NCI-H1105 treated with DMSO at 0.1 percent for 48 hours (cell line): Measurements from ENCODE around the gene LRG1.

Experiments used
- DNase-seq: peaks from one replicate; lab custom pipeline; 2025; lab: John Stamatoyannopoulos, UW

The LRG1 gene

DNA sequence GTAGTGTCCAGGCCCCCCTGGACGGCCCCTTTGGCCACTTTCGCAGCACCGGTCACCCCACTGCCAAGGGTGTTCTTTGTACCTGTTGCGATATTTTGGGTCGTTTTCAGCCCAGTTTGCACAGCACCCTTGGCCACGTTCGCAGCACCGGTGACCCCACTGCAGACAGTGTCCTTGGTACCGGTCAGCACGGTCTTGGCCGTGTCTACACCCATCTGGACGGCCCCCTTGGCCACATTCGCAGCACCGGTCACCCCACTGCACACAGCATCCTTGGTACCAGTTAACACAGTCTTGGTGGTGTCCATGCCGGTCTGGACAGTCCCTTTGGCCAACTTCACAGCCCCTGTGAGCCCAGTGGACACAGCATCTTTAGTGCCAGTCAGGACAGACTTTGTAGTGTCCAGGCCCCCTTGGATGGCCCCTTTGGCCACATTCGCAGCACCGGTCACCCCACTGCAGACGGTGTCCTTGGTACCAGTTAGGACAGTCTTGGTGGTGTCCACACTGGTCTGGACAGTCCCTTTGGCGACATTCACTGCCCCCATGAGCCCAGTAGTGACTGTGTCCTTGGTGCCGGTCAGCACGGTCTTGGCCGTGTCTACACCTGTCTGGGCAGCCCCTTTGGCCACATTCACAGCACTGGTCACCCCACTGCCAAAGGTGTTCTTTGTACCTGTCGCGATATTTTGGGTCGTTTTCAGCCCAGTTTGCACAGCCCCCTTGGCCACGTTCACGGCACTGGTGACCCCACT is 28.4 kb downstream of the LRG1 start:
- no peak for DNase-seq

DNA sequence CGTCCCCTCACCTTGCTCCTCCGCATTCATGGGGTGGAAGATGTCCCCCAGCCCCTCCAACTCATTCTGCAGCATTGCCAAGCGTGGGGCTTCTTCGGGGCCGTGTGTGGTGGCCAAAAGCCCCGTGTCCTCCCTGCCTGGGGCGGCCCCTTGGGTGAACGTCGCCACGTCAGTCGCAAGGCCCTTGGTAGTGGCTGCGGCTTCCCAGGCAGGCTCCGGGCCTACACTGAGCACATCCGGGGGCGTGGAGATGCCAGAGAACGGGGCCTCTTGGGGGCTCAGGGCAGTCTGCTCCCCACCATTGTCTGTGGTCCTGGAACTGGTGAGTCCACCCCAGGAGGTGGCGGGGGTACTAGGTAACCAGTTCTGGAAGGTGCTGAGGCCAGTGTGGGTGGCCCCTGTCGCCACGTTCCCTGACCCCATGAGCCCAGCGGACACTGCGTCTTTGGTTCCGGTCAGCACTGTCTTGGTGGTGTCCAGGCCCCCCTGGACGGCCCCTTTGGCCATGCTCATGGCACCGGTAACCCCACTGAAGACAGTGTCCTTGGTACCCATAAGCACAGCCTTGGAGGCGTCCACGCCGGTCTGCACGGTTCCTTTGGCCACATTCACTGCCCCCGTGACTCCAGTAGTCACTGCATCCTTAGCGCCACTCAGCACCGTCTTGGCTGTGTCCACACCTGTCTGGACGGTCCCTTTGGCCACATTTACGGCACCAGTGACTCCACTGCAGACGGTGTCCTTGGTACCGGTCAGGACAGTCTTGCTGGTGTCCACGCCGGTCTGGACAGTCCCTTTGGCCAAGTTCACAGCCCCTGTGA is 29.2 kb downstream of the LRG1 start:
- DNase-seq = no peak

DNA sequence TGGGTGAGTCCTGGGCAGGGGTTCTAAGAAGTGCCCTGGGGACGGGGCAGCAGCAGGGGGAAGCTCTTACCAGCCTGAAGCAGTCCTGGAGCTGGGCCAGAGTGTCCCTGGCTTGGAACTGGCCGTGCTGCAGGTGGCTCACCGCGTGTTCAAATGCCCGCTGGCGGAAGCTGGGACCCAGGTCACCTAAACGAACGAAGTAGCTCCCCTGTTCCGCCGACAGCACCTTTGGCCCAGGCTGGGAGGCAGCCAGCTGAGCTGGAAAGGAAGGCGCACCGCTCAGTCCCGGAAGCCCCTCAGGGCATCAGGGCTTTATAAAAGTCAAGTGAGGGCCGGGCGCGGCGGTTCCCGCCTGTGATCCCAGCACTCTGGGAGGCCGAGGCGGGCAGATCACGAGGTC is 31.1 kb downstream of the LRG1 start:
- no peak for DNase-seq

DNA sequence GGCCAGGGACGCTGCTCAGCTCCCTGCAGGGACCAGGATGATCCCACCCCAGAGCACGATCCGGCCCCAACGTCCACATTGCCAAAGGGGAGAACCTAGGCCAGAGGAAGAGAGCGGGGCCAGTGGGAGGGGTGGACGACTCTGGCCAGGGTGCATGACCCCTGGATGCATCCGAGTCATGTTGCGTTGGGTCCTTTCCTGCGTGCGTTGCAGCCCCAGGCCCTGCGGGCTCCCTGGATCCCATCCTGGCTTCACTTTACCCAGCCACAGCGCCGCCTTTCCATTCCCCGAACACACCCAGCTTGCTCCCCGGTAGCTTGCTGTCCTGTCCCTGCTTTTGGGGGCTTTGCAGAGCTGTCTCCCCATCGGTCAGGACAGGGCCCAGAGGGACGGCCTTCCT is 32.0 kb downstream of the LRG1 start:
- no peak for DNase-seq

DNA sequence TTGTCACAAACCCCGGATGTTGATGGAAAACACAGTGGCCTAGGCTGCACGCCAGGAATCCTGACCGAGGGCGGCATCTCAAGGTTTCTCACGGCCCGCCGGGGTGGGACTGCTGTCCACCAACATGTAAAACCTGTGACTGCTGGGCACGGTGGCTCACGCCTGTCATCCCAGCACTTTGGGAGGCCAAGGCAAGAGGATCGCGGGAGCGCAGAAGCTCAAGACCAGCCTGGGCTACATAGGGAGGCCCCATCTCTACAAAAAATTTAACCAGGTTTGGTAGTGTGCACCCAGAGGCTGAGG is 32.7 kb downstream of the LRG1 start:
- no peak for DNase-seq

DNA sequence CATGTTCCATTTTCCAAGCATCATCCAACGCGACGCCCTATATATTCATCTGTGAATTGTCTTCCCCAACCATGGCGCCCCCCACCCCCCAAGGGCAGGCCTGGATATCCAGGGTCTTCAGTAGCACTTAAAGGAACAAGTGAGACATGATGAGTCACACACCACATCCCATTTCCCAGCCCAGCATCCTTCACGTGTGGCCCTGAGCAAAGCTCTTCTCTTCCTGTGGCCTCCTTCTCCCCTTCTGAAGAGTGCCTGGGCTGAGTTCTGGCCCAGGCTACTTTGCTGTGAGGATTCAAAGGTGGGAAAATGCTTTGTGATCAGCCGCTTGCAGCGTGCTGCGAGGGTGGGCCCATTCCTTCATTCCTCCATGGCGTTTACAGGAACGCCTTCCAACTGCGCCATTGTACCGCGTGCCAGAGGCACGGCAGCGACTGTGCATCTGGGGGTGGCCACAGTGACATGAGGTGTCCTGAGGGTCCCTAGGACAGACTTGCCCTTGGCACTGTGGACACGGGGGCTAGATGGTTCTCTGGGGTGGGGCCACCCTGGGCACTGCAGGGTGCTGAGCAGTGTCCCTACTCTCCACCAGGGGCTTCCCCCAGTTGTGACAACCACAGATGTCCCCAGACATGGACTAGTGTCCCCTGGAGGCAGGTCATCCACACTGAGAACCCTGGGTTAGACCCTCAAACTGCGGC is 33.2 kb downstream of the LRG1 start:
- no peak for DNase-seq

DNA sequence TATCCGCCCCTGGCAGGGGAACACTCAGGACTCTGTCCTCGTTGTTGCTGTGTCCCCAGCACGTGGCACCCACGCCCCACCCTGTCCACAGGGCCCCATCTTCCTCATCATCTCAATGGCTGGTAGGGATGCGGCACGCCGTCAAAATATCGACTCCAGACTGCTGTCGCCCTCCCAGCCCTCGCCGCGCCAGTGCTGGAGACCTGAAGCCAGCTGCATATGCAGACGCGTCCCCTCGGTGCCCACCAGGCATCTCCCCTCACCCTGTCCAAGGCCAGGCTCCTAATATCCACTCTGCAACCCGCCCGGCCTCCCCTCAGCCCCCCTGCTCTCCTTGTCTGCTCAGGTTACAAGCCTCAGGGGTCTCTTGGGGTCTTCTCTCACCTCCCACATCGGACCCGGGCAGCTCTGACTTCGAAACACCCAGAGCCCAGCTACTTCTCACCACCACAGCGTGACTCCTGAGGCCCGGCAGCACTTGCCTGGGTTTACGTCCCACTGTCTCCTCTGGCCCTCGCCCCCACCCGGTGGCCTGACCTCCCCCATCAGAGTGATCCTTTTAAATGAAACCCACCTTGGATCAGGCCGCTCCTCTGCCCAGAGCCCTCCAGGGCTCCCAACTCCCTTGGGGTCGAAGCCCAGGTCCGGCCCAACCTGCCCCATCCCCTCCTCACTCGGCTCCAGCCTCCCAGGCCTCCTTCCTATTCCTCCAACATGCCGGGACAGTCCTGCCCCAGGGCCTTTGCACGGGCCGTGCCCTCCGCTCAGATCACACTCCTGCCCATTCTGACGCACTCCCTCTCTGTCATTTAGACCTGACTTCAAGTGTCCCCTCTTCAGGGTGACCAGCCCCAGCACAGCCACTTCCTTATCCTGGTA is 34.0 kb downstream of the LRG1 start:
- DNase-seq = no peak

DNA sequence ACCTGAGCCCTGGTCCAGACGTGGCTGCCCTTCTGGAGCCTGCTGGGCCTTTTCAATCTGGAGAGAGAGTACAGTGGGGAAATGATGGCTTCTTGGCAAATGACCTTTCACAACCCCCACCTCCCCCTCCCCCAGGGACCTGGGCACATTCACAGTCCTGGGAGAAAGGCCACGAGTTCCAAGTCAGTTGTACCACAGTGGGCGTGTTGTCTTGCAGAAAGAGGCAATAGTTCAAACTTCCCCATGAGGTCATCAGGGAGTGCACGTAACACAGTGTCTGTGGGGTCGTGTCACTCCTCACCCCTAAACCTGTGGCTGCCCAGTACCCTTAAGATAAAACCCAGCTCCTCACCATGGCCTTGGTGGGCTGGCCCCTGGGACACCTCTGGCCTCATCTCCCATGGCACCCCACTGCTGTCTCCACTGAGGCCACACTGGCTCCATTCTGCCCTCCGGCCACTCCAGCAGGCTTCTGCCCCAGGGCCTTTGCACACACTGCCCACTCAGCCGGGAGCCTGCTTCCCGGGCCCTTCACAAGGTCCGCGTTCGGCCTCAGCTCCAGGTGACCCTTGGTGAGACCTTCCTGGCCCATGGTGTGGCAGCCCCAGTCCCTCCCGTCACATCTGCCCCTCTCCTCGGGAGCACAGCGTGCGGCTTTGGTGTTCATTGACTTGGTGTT is 34.8 kb downstream of the LRG1 start:
- no peak for DNase-seq

DNA sequence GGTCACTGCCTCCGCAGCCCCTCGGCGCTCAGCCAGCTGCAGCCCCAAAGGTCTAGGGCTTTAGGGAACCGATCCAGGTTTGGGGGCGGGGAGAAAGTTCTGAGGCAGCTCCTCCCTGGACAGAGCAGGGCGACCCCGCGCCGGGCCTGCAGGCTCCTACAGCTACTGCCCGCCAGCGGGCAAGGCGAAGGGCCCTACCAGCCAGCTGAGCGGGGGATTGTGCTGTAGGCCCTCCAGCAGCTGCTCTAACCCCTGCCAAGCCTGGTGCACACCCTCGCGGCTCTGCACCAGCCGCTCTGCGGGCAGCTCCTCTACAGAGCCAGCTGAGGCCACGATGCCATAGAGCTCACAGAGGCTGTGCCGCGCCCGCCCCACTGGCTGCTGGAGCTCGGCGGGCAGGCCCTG is 35.5 kb downstream of the LRG1 start:
- no peak for DNase-seq

DNA sequence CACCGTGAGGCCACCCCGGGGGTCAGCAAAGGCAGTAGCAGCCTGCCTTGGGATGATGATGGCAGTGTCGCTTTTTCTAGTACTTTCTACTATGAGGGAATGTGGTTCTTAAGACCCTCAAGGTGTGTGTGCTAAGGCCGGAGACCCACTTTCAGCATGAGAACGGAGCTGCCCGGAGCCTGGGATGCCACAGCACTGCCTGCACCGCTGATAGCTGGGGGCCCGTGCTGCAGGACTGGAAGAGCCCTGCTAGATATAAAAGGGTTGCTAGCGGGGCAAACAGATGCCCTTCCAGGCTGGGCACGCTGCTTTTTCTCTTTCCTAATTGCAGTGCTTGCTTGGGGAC is 36.0 kb downstream of the LRG1 start:
- no peak for DNase-seq

DNA sequence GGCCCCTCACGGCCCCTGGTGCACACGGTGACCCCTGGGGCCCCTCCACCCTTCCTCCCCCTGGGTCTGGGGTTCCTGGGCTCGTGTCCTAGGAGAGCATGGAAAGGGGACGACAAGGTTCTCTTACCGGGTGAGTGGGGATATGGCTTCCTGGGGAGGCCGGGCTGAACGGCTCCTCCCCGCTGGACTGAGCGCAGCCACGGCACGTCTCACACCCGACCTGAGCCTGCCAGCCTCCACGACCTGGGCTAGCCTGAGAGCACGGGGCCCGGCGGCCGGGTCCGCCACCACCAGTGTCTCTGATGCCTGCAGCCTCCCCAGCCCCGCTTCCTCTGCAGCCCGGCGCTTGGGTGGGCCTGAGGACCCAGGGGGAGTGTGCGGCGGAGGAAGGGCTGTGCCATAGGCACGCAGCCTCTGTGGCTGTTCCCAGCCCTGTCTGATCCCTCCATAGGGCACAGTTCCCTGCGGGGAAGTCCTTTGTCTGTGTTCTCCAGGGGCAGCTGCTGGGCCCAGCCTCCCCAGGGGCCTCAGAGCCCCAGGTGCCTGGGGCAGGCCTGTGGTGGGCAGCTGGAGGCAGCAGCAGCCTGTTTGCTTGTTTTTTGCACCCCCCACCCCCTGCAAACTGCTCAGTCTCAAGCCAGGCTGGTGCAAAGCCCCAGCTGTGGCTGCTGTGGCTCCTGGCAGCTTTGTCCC is 36.6 kb downstream of the LRG1 start:
- DNase-seq = no peak

DNA sequence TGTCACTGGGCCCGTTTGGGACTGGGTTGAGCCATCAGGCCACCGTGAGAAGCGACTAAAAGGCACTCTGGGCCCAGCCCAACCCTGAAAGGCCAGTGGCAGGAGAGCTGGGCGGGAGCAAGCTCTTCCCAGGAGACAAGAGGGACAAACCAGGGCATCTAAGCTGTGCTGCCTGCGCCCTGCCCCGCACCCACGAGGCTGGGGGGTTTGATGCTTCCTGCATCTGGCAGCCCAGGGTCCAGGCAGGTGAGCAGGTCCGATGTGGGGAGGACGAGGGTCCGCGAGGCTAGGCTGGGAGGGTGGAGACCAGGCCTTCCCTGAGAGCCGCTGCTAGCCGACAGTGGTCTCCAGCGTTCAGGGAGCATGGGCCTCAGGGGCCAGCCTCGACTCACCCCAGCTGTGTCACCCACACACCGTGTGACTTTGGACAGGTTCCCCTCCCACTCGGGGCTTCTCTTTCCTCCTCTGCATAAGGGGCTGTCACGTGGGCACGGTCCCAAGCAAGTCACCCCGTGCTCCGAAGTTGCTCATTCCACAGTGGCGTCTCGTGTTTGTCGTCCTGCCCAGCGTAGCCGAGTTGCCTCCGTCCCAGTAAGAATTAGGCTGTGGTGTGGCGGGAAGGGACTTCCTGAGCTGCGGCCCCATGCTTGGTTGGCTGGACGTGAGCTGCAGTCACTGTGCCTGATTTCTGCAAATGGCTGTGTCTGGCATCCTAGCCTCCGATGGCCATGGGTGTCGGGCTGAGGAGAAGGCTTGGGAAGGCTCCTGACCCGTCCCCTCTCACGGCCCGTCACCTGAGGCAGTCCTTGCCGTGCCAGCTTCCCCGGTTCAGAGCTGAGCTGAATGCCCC is 37.3 kb downstream of the LRG1 start:
- DNase-seq = no peak

DNA sequence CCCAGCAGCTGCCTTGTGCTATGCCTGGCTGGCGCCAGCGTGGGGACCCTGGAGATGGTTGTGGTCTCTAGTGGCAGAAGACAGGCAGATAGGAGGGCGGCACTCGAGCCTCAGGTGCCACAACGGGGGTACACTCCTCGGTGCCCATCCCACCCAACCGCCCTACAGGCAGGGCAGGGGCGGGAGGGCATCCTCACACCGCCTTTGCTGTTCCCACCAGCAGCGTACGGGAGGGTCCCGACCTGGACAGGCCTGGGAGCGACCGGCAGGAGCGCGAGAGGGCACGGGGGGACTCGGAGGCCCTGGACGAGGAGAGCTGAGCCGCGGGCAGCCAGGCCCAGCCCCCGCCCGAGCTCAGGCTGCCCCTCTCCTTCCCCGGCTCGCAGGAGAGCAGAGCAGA is 38.1 kb downstream of the LRG1 start:
- no peak for DNase-seq

DNA sequence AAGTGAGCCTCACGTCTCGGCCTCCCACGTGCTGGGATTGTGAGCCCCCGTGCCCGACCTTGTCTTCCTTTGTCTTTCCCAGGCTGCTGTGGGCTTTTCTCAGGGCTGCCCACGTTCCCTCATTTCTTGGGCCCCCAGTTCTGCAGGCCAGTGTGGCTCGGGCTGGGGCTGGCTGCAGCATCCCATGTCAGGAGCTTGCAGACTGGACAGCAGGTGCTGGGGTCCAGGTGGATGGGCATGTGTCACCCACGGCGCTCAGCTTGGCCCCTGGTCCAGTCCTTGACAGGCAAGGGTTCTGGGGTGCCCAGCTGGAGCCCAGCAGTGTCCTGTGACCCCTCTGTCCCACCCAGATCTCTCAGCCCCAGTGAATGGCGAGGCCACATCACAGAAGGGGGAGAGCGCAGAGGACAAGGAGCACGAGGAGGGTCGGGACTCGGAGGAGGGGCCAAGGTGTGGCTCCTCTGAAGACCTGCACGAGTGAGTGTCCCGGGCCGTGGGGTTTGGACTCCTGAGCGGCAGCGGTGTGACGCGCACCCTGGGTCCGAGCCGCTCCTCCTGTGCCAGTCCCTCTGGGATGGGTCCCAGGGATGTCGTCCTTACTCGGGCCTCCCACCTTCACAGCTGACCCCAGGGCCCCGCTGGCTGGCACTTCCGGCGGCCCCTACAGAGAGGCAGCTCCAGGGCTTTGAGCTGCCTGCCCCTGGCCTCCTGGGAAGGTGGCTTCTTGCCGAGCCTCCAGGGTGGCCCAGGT is 38.8 kb downstream of the LRG1 start:
- no peak for DNase-seq

DNA sequence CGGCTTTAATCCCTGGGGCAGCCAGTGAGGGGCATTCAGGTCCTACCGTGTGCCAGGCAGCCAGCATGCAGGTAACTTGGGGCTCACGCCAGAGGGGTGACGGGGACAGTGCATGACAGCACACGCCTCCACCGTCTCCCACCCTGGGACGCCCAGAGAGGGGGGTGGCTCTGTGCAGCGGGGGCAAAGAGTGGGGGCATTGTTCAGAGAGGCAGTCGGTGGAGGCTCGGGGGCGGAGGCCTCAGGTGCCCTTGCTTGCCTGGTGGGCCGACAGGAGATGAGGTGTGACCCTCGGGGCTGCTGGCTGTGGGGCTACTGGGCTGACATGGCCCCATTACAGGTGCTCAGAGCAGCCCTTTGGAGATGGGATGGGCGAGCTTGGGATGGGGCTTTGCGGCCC is 40.0 kb downstream of the LRG1 start:
- DNase-seq = no peak

DNA sequence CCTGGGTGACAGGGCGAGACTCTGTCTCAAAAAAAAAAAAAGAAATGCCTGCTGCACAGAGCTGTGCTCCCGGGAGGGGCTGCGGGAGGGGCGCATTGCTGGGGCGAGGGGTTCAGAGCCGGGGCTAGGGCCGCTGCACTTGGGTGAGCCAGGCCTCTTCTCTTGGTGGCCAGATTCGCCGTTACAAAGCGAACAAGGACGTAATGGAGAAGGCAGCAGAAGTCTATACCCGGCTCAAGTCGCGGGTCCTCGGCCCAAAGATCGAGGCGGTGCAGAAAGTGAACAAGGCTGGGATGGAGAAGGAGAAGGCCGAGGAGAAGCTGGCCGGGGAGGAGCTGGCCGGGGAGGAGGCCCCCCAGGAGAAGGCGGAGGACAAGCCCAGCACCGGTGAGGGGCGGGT is 40.5 kb downstream of the LRG1 start:
- no peak for DNase-seq

DNA sequence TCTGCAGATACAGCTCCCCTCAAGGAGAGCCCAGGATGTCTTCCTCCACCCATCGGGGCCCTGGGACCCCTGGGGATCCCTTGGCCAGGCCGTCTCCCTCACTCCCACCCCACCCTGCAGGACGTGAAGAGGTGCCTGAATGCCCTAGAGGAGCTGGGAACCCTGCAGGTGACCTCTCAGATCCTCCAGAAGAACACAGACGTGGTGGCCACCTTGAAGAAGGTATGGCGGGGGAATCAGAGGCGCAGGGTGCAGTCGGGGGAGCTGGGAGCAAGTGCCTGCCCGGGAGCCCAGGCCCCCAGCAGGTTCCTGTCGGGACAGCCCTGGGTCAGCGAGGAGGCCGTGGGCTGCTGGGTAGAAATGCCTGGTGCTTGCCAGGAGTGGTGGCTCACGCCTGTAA is 41.1 kb downstream of the LRG1 start:
- no peak for DNase-seq

DNA sequence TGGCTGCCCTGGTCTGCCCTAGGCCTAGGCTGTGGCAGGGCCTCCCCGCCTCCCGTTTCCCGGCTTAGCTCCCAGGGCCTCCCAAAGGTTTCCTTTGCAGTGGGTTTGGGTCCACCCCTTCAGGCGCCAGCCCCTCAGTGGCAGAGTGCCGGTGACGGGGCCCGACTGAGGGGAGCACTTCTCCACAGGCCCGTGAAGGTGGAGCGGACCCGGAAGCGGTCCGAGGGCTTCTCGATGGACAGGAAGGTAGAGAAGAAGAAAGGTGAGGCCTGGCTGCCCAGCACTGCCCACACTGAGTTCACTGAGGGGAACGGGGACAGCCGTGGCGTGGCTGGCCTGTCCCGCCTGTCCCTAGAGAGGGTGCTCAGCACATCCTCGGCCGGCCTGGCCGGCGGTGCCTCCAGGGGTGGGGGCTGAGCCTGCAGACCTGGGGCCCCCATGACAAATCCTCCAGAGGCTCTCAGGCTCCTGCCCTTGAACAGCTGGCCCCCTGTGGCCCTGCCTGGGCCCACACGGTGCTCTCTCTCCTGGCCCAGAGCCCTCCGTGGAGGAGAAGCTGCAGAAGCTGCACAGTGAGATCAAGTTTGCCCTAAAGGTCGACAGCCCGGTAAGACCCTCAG is 42.0 kb downstream of the LRG1 start:
- DNase-seq = no peak

DNA sequence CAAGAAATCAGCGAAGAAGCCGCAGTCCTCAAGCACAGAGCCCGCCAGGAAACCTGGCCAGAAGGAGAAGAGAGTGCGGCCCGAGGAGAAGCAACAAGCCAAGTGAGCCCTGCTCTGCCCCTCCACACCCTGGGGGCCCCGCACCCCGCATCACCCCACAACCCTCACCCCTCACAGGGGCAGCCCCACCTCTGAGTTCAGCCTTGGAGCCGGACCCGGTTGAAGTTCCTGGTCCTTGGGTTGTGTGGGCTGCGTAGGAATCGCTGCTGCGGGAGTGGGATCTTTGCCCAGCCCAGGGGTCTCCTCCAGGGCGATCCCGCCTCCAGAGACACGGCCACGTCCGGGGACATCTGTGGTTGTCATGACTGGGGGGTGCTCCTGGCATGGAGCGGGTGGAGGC is 43.5 kb downstream of the LRG1 start:
- no peak for DNase-seq
